Osteoblast (primary cell): ENCODE results near the gene MYEOV. TPM values are rescaled to one million over a fixed set of nuclear protein-coding genes. Genes with fewer than 3 reads are reported as not detected.

Experiments used
- DNase-seq: peaks from one replicate; pipeline ENCODE4 v3.0.0; 2011; ENCODE audit warnings: low spot score, mixed read lengths; ENCODE audit not compliant: insufficient read length; ENCODE audit errors: missing footprints
- H2AFZ ChIP-seq: 2 replicates; pipeline ENCODE4 v1.6.0; 2011; ENCODE audit warnings: mild to moderate bottlenecking, low read length
- H3K27ac ChIP-seq: 2 replicates; pipeline ENCODE4 v1.5.1; 2011; ENCODE audit warnings: mild to moderate bottlenecking, low read depth, low read length, moderate library complexity
- H3K27me3 ChIP-seq: 2 replicates; pipeline ENCODE4 v1.6.0; 2012; ENCODE audit warnings: mild to moderate bottlenecking, control low read depth, inconsistent platforms, low read length, moderate library complexity; ENCODE audit not compliant: insufficient read depth
- H3K36me3 ChIP-seq: 2 replicates; pipeline ENCODE4 v1.5.1; 2011; ENCODE audit warnings: mild to moderate bottlenecking, low read length, control low read depth, moderate library complexity; ENCODE audit not compliant: insufficient read depth
- H3K4me1 ChIP-seq: 2 replicates; pipeline ENCODE4 v1.5.1; 2011; ENCODE audit warnings: mild to moderate bottlenecking, low read length, control low read depth, moderate library complexity; ENCODE audit not compliant: insufficient read depth
- H3K4me2 ChIP-seq: 2 replicates; pipeline ENCODE4 v1.6.0; 2011; ENCODE audit warnings: mild to moderate bottlenecking, low read length; ENCODE audit not compliant: insufficient read depth
- H3K4me3 ChIP-seq: fragments of 200-600 bp; sonication (generic); 3 replicates; pipeline ENCODE4 v1.5.1; 2012; ENCODE audit warnings: mild to moderate bottlenecking, low read length, inconsistent platforms; ENCODE audit not compliant: insufficient read depth
- H3K79me2 ChIP-seq: 2 replicates; pipeline ENCODE4 v1.6.0; 2012; ENCODE audit warnings: mild to moderate bottlenecking, low read length, control low read depth, inconsistent platforms; ENCODE audit not compliant: insufficient read depth
- H3K9me3 ChIP-seq: 2 replicates; pipeline ENCODE4 v1.5.1; 2011; ENCODE audit warnings: low read depth, low read length, control low read depth
- H4K20me1 ChIP-seq: 2 replicates; pipeline ENCODE4 v1.6.0; 2012; ENCODE audit warnings: mild to moderate bottlenecking, low read length, control low read depth; ENCODE audit not compliant: insufficient read depth
- total RNA-seq: library from RNA; depleted of rRNA; stranded (reverse); fragments of >200 nt; gene quantifications from 2 replicates; pipeline ENCODE4 v1.2.3, GENCODE V29; 2012
- TF ChIP-seq, protein P1 (sequence below): IDR thresholded peaks from 2 replicates; pipeline ENCODE4 v1.5.1; 2011; ENCODE audit warnings: mild to moderate bottlenecking, low read depth, low read length, moderate library complexity; ENCODE audit errors: extremely low read depth

The MYEOV gene
- total RNA-seq, 1 donor = 1.4 TPM

GRCh38 chr11:69265911-69266510 lies 27.9 kb upstream of the MYEOV start:
- DNase-seq = peak; percentile 84
- Histone ChIP-seq H3K27me3 (no peaks in the 10 kb centered on the region), H3K36me3 (no peaks in the 10 kb centered on the region), H3K27ac (no peak overlapping the region), H3K4me2 (no peak overlapping the region), H2AFZ (no peak overlapping the region), H3K79me2 (no peaks in the 10 kb centered on the region), H3K4me3 (no peak overlapping the region), H3K9me3 (no peaks in the 10 kb centered on the region), H4K20me1 (no peaks in the 10 kb centered on the region), H3K4me1 (no peaks in the 10 kb centered on the region)
- TF ChIP-seq, protein P1, sequence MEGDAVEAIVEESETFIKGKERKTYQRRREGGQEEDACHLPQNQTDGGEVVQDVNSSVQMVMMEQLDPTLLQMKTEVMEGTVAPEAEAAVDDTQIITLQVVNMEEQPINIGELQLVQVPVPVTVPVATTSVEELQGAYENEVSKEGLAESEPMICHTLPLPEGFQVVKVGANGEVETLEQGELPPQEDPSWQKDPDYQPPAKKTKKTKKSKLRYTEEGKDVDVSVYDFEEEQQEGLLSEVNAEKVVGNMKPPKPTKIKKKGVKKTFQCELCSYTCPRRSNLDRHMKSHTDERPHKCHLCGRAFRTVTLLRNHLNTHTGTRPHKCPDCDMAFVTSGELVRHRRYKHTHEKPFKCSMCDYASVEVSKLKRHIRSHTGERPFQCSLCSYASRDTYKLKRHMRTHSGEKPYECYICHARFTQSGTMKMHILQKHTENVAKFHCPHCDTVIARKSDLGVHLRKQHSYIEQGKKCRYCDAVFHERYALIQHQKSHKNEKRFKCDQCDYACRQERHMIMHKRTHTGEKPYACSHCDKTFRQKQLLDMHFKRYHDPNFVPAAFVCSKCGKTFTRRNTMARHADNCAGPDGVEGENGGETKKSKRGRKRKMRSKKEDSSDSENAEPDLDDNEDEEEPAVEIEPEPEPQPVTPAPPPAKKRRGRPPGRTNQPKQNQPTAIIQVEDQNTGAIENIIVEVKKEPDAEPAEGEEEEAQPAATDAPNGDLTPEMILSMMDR = no peak

- Histone ChIP-seq H3K79me2 (no peaks in the 10 kb centered on the region), H3K4me3 (no peak overlapping the region), H2AFZ (no peak overlapping the region), H3K36me3 (no peaks in the 10 kb centered on the region), H3K4me1 (no peaks in the 10 kb centered on the region), H3K9me3 (no peaks in the 10 kb centered on the region), H3K27ac (no peak overlapping the region), H4K20me1 (no peaks in the 10 kb centered on the region), H3K27me3 (no peaks in the 10 kb centered on the region), H3K4me2 (no peak overlapping the region)
- DNase-seq = no peak
- TF ChIP-seq, protein P1 = no peak
Observed at GRCh38 chr11:69267395-69267805, 26.6 kb upstream of the MYEOV start.

GRCh38 chr11:69268911-69269310 lies 25.0 kb upstream of the MYEOV start:
- Histone ChIP-seq H3K79me2 (no peaks in the 10 kb centered on the region), H2AFZ (no peak overlapping the region), H3K27me3 (peaks cover 9% of the 10 kb centered on the region), H3K4me2 (no peak overlapping the region), H3K27ac (no peak overlapping the region), H3K9me3 (no peaks in the 10 kb centered on the region), H3K4me3 (no peak overlapping the region), H3K4me1 (no peaks in the 10 kb centered on the region), H4K20me1 (no peaks in the 10 kb centered on the region), H3K36me3 (no peaks in the 10 kb centered on the region)
- DNase-seq = no peak
- TF ChIP-seq, protein P1 = no peak

DNA sequence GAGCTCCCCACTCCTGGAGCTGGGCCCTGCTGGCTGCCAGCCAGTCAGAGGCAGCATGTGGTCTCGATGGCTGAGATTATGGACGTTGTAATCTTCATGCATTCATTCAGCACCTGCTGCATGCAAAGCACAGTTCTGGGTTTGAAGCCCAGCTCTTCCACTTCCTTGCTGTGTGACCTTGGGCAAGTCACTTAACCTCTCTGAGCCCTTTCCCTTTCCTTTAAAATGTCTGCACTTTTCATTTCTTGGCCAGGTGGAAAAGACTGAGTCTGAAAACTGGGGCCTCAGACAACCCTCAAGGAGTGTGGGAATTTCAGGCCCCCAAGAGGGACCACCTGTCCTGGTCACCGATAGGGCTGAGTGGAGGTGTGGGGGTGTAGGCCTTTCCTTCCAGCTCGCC lies 24.6 kb upstream of the MYEOV start:
- H3K9me3 ChIP-seq = no peaks in the 10 kb centered on the region
- DNase-seq = no peak
- H3K4me3 ChIP-seq = no peak overlapping the region
- no peak overlapping the region for H3K27ac ChIP-seq
- TF ChIP-seq, protein P1 = no peak
- H3K4me2 ChIP-seq = no peak overlapping the region
- H3K36me3 ChIP-seq = no peaks in the 10 kb centered on the region
- H3K79me2 ChIP-seq = no peaks in the 10 kb centered on the region
- H4K20me1 ChIP-seq = no peaks in the 10 kb centered on the region
- H3K27me3 ChIP-seq = peaks cover 14% of the 10 kb centered on the region
- H3K4me1 ChIP-seq = no peaks in the 10 kb centered on the region
- no peak overlapping the region for H2AFZ ChIP-seq
